ENCODE measurements around the gene CD33. TPM values are rescaled to one million over a fixed set of nuclear protein-coding genes. Genes with fewer than 3 reads are reported as not detected.

CD33 gene
- total RNA-seq, 1 donor from 2014 or later: 1.3 TPM

DNA sequence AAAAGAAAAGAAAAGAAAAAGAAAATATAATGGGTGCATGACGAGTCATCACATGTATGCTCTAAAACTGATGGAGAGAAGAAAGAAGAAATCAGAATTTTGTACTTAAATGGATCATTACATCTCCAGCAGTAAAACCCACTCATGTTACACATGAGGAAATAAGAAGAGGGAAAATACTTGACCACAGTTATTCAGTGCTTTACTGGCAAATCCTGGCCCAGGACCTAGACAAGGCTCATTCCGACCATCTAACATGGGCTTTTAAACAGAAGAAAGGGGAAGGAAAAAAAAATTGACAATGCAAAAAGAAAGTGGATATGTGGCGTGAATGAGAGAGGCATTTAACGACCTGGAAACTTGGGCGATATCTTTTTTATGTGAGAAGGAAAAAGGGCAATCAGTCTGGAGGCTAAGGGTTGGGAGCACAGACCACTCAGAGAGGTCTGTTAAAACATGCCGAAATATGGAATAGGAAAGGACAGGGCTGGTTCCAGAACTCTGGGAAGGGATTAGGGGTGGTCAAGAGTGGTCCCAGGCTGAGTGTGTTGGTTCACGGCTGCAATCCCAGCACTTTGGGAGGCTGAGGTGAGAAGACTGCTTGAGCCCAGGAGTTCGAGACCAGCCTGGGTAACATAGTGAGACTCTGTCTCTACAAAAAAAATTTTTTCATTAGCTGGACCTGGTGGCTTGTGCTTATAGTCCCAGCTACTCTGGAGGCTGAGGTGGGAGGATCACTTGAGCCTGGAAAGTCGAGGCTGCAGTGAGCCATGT is 27.6 kb downstream of the CD33 start:
- DNase-seq (ENCODE audit: low spot score in 2 of 2): no peak
- Histone ChIP-seq H3K9me3 (no peaks in the 10 kb centered on the region), H3K36me3 (no peaks in the 10 kb centered on the region), H3K27me3 (no peaks in the 10 kb centered on the region), H3K27ac (no peak overlapping the region), H3K4me3 (no peak overlapping the region), H3K4me1 (no peaks in the 10 kb centered on the region)
- intact Hi-C loops (cut with DNase I): no loop called here
- TF ChIP-seq, protein P1, sequence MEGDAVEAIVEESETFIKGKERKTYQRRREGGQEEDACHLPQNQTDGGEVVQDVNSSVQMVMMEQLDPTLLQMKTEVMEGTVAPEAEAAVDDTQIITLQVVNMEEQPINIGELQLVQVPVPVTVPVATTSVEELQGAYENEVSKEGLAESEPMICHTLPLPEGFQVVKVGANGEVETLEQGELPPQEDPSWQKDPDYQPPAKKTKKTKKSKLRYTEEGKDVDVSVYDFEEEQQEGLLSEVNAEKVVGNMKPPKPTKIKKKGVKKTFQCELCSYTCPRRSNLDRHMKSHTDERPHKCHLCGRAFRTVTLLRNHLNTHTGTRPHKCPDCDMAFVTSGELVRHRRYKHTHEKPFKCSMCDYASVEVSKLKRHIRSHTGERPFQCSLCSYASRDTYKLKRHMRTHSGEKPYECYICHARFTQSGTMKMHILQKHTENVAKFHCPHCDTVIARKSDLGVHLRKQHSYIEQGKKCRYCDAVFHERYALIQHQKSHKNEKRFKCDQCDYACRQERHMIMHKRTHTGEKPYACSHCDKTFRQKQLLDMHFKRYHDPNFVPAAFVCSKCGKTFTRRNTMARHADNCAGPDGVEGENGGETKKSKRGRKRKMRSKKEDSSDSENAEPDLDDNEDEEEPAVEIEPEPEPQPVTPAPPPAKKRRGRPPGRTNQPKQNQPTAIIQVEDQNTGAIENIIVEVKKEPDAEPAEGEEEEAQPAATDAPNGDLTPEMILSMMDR (IDR thresholded peaks at IDR 0.05): no peak

DNA sequence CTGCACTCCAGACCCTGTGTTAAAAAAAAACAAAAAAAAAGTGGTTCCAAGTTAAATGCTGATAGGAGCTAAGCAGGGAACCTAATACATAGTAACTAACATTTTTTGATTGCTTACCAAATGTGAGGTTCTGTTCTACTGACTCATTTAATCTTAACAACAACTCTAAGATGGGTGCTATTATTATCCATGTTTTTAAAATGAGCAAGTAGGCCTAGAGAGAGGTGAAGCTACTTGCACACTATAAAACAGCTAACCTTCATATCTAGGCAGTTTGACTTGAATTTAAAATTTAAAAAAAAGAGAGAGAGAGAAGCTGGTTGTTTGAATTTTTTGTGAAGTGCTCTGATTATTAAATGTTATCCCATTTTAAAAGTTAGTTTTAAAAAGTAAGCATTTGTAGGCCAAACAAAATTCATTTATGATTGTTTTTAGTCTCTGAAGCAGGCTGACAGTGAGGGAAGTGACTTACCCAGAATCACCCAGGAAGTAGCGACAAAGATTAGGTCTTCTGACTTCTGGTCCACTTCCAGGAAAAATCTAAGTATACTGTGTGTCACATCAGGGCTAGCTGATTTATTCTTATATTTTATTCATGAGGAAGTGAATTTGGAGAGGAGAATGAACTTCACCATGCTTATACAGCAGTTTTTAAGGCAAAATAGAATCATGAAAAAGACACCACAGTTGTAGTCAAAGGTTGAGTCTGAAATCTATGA is 28.4 kb downstream of the CD33 start:
- no peak for DNase-seq (ENCODE audit: low spot score in 2 of 2)
- H3K9me3 ChIP-seq: no peaks in the 10 kb centered on the region
- no peak overlapping the region for H3K4me3 ChIP-seq
- H3K27ac ChIP-seq: no peak overlapping the region
- intact Hi-C loops (cut with DNase I): no loop called here
- TF ChIP-seq, protein P1 (IDR thresholded peaks at IDR 0.05): no peak
- no peaks in the 10 kb centered on the region for H3K4me1 ChIP-seq
- no peaks in the 10 kb centered on the region for H3K36me3 ChIP-seq
- H3K27me3 ChIP-seq: no peaks in the 10 kb centered on the region

DNA sequence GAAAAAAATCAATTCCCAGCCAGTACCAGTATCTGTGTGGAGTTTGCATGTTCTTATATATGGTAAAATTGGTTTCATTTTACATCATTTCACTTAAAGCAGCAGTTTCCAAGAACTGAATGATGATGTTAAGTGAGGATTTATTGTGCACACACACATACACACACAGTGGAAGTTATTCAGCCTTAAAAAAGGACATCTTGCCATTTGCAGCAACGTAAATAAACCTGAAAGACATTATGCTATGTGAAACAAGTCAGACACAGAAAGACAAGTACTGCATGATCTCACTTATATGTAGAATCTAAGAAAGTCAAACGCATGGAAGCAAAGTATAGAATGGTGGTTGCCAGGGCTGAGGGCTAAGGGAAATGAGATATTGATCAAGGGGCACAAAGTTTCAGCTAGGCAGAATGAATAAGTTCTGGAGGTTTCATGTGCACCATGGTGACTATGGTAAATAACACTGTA is 31.3 kb downstream of the CD33 start:
- no peaks in the 10 kb centered on the region for H3K4me1 ChIP-seq
- no peak overlapping the region for H3K27ac ChIP-seq
- TF ChIP-seq, protein P1 (IDR thresholded peaks at IDR 0.05): no peak
- no peaks in the 10 kb centered on the region for H3K27me3 ChIP-seq
- no peak overlapping the region for H3K4me3 ChIP-seq
- intact Hi-C loops (cut with DNase I): no loop called here
- H3K9me3 ChIP-seq: no peaks in the 10 kb centered on the region
- H3K36me3 ChIP-seq: no peaks in the 10 kb centered on the region
- DNase-seq (ENCODE audit: low spot score in 2 of 2): no peak

DNA sequence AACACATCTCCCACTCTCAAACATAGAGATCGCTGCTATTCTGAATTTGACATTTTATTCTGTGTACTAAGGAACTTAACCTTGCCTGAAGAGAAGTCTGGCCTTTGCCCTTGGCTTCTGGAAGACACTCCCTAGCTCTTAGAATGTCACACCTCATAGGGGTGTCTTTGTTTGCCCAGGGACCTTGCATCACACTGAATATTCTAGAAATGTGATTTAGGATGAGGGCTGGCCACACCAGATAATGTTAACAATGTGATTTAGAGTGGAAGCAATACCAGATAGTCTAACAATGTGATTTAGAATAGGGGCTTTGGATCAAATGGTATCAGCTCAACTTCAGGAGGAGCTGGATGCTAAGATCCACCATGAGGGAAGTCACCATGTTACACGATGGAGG is 32.6 kb downstream of the CD33 start:
- TF ChIP-seq, protein P1 (IDR thresholded peaks at IDR 0.05): no peak
- Histone ChIP-seq H3K27ac (no peak overlapping the region), H3K27me3 (no peaks in the 10 kb centered on the region), H3K36me3 (no peaks in the 10 kb centered on the region), H3K4me1 (no peaks in the 10 kb centered on the region), H3K4me3 (no peak overlapping the region), H3K9me3 (no peaks in the 10 kb centered on the region)
- no peak for DNase-seq (ENCODE audit: low spot score in 2 of 2)
- intact Hi-C loops (cut with DNase I): no loop called here

DNA sequence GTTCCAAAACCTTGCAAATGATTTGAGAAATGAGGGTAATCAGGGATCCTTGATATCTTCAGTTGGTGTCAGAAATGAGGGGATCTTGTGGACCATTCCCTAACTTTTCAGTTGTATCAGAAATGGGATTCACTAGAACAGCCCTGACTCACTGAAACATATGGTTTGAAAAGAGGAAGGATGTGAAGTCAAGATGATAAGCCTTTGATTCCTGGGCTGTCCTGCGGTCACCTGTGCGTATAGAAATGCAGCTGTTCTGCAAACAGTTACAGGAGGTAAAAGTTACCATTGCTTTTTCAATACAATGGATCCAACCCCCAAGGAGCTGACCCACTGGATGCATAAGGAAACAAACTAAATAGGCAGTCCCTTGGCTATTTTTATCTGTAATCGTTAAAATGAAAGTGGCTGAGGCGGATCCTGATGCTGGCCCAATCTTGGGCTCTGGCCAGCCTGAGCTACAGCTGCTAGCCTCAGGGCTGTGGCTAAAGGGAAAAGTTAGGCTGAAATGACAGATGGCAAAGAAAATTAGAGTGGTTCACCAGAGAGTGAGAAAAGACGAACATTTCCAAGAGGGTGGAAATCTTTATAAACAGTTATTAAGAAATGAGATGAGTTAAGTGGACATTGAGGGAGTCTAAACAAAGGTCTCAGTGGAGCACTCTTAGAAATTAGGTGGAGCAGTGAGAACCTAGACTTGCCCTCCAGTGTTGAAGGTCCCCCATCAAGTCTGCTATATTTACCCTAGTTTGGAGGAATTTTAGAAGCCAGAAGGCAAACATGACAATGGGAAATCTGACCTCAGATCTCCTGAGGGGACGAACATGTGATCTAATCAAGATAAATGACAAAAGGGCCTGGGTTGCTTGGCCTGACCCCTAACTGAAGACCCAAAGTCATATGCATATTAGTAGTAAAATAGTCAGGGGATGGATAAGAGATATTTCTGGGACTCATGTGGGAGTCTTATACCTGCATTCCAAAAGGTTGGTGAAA is 33.6 kb downstream of the CD33 start:
- H3K27ac ChIP-seq: no peak overlapping the region
- DNase-seq (ENCODE audit: low spot score in 2 of 2): no peak
- no peaks in the 10 kb centered on the region for H3K4me1 ChIP-seq
- no peak overlapping the region for H3K4me3 ChIP-seq
- TF ChIP-seq, protein P1 (IDR thresholded peaks at IDR 0.05): no peak
- H3K9me3 ChIP-seq: no peaks in the 10 kb centered on the region
- intact Hi-C loops (cut with DNase I): no loop called here
- no peaks in the 10 kb centered on the region for H3K36me3 ChIP-seq
- H3K27me3 ChIP-seq: no peaks in the 10 kb centered on the region
